T-helper 22 cell (primary cell): ENCODE results near the gene TNFSF15.

Source experiments
- DNase-seq: peaks from one replicate; pipeline ENCODE4 v3.0.0-alpha.2; 2020; ENCODE audit warnings: low read depth

The TNFSF15 gene

GRCh38 chr9:114805670-114806525 is at the start of gene TNFSF15:
Gene TNFSF15, minus strand, starts transcription at chr9:114806039. Its CDS starts 27 bp downstream, at chr9:114806012.
- no peak for DNase-seq

- DNase-seq, result no peak
Observed at GRCh38 chr9:114855488-114855887, 49.6 kb upstream of the TNFSF15 start.

- DNase-seq, result no peak
Observed at GRCh38 chr9:114854736-114855355, 49.0 kb upstream of the TNFSF15 start.

- no peak for DNase-seq
Observed at GRCh38 chr9:114853071-114853855, 47.4 kb upstream of the TNFSF15 start.

- DNase-seq, result no peak
Observed at GRCh38 chr9:114852050-114852594, 46.3 kb upstream of the TNFSF15 start.

- no peak for DNase-seq
Observed at GRCh38 chr9:114851306-114851705, 45.5 kb upstream of the TNFSF15 start.

- no peak for DNase-seq
Observed at GRCh38 chr9:114850871-114851270, 45.0 kb upstream of the TNFSF15 start.

GRCh38 chr9:114849450-114849849 is 43.6 kb upstream of the TNFSF15 start:
- no peak for DNase-seq

GRCh38 chr9:114847492-114848417 is 41.9 kb upstream of the TNFSF15 start:
- no peak for DNase-seq

GRCh38 chr9:114845373-114845772 is 39.5 kb upstream of the TNFSF15 start:
- DNase-seq, result no peak

- no peak for DNase-seq
Observed at GRCh38 chr9:114844766-114845165, 38.9 kb upstream of the TNFSF15 start.

- no peak for DNase-seq
Observed at GRCh38 chr9:114837923-114838322, 32.1 kb upstream of the TNFSF15 start.

- no peak for DNase-seq
Observed at GRCh38 chr9:114836769-114837168, 30.9 kb upstream of the TNFSF15 start.

- DNase-seq, result no peak
Observed at GRCh38 chr9:114834386-114834785, 28.5 kb upstream of the TNFSF15 start.

GRCh38 chr9:114830546-114830945 is 24.7 kb upstream of the TNFSF15 start:
- DNase-seq, result no peak

- DNase-seq, result no peak
Observed at GRCh38 chr9:114829574-114830440, 24.0 kb upstream of the TNFSF15 start.

- no peak for DNase-seq
Observed at GRCh38 chr9:114828303-114828650, 22.4 kb upstream of the TNFSF15 start.

GRCh38 chr9:114827641-114828302 is 21.9 kb upstream of the TNFSF15 start:
- no peak for DNase-seq

- no peak for DNase-seq
Observed at GRCh38 chr9:114826431-114826830, 20.6 kb upstream of the TNFSF15 start.
